A549 (cell line): ENCODE results near the gene VPS29. TPM values are rescaled to one million over a fixed set of nuclear protein-coding genes. Genes with fewer than 3 reads are reported as not detected.

Source experiments
- ATAC-seq, 2 experiments: fragments of 200-7000 bp in 1 of 2; fragments of >200 bp in 1 of 2; cut with Nextera tagmentation in 1 of 2; cut with Tn5 transposase in 1 of 2; 3 replicates each; pipeline versions ENCODE4 v1.8.0 to v1.9.1; 2018 to 2020; ENCODE audit warnings: mild to moderate bottlenecking in 1 of 2, moderate library complexity in 1 of 2
- CTCF ChIA-PET: fragments of 300-600 bp; sonication (Branson Sonifier 250); formaldehyde crosslinking; extraction: SDS; loops from one replicate; lab custom pipeline; 2021; ENCODE audit warnings: antibody characterized with exemption, inconsistent platforms; lab: Yijun Ruan, JAX
- POLR2A ChIA-PET: fragments of 350-600 bp; formaldehyde crosslinking; extraction: SDS; loops from one replicate; lab custom pipeline; 2021; ENCODE audit warnings: antibody characterized with exemption, inconsistent platforms; lab: Yijun Ruan, JAX
- DNase-seq, 2 experiments: peaks; one replicate each; pipeline versions ENCODE4 v3.0.0 to v3.0.0-alpha.2; 2011 to 2016; ENCODE audit warnings: low read depth in 1 of 2, low spot score in 1 of 2
- FAIRE-seq: peaks from 2 replicates; lab custom pipeline; 2011; peaks lifted over from hg19 to GRCh38; lab: Jason Lieb, UNC
- H3K27ac ChIP-seq, 2 experiments: fragments of >200 bp; sonication (Bioruptor Twin); formaldehyde crosslinking; 3 replicates each; pipeline ENCODE4 v1.5.1; 2016 to 2017
- H3K4me1 ChIP-seq: fragments of >200 bp; sonication (Bioruptor Twin); formaldehyde crosslinking; 3 replicates; pipeline ENCODE4 v1.6.1; 2016
- H3K4me2 ChIP-seq: fragments of >200 bp; sonication (Bioruptor Twin); formaldehyde crosslinking; 3 replicates; pipeline ENCODE4 v1.6.1; 2016
- H3K4me3 ChIP-seq: fragments of >200 bp; sonication (Bioruptor Twin); formaldehyde crosslinking; 3 replicates; pipeline ENCODE4 v1.5.1; 2016
- H3K9me3 ChIP-seq: fragments of >200 bp; sonication (Bioruptor Twin); formaldehyde crosslinking; 3 replicates; pipeline ENCODE4 v1.6.1; 2016
- BCL3 ChIP-seq: fragments of >200 bp; sonication (Bioruptor Twin); formaldehyde crosslinking; IDR thresholded peaks from 3 replicates; pipeline ENCODE4 v1.6.1; 2016
- BHLHE40 ChIP-seq: IDR thresholded peaks from 2 replicates; pipeline ENCODE4 v1.6.1; 2012; ENCODE audit warnings: low read depth, low read length, inconsistent platforms
- CEBPB ChIP-seq, 2 experiments: fragments of >200 bp in 1 of 2; sonication (Bioruptor Twin) in 1 of 2; formaldehyde crosslinking in 1 of 2; IDR thresholded peaks; 2 replicates each; pipeline ENCODE4 v1.6.1; 2012 to 2016
- CTCF ChIP-seq: fragments of >200 bp; sonication (Bioruptor Twin); formaldehyde crosslinking; IDR thresholded peaks from 3 replicates; pipeline ENCODE4 v1.5.1; 2016
- E2F6 ChIP-seq: IDR thresholded peaks from 2 replicates; pipeline ENCODE4 v1.6.1; 2012; ENCODE audit warnings: low read depth, borderline replicate concordance
- HES2 ChIP-seq: fragments of >200 bp; sonication (Bioruptor Twin); formaldehyde crosslinking; IDR thresholded peaks from 2 replicates; pipeline ENCODE4 v1.6.1; 2016
- HOXB13 ChIP-seq: fragments of 250-450 bp; sonication (Bioruptor Pico); IDR thresholded peaks from 2 replicates; pipeline ENCODE4 v1.5.0; 2020; ENCODE audit warnings: low read depth, mild to moderate bottlenecking, moderate library complexity
- JUN ChIP-seq, 2 experiments: fragments of >200 bp; sonication (Bioruptor Twin); formaldehyde crosslinking; IDR thresholded peaks; 2 replicates in 1 of 2; 3 replicates in 1 of 2; pipeline ENCODE4 v1.6.1; 2016 to 2017
- KDM5A ChIP-seq: fragments of 200-600 bp; sonication (generic); IDR thresholded peaks from 2 replicates; pipeline ENCODE4 v1.6.1; 2016; ENCODE audit warnings: antibody characterized with exemption, mild to moderate bottlenecking
- MAX ChIP-seq: IDR thresholded peaks from 2 replicates; pipeline ENCODE4 v1.6.1; 2012
- PHF8 ChIP-seq: fragments of 200-600 bp; sonication (generic); IDR thresholded peaks from 2 replicates; pipeline ENCODE4 v1.6.1; 2016; ENCODE audit warnings: low read depth, mild to moderate bottlenecking, antibody characterized with exemption, moderate library complexity, borderline replicate concordance
- POLR2A ChIP-seq: IDR thresholded peaks from 2 replicates; pipeline ENCODE4 v1.6.1; 2012; ENCODE audit warnings: mild to moderate bottlenecking, low read length
- RAD21 ChIP-seq, 2 experiments: fragments of >200 bp in 1 of 2; sonication (Bioruptor Twin) in 1 of 2; formaldehyde crosslinking in 1 of 2; IDR thresholded peaks in 1 of 2; conservative IDR thresholded peaks in 1 of 2; 2 replicates in 1 of 2; 3 replicates in 1 of 2; pipeline ENCODE4 v1.6.1; 2012 to 2018; ENCODE audit warnings: inconsistent platforms in 1 of 2
- REST ChIP-seq: fragments of 200-600 bp; sonication (generic); IDR thresholded peaks from 2 replicates; pipeline ENCODE4 v1.6.1; 2016; ENCODE audit warnings: antibody characterized with exemption, mild to moderate bottlenecking, moderate library complexity
- SMC3 ChIP-seq: fragments of >200 bp; sonication (Bioruptor Twin); formaldehyde crosslinking; IDR thresholded peaks from 3 replicates; pipeline ENCODE4 v1.6.1; 2018; ENCODE audit warnings: inconsistent platforms
- TFCP2L1 ChIP-seq: fragments of 250-450 bp; sonication (Bioruptor Pico); IDR thresholded peaks from 2 replicates; pipeline ENCODE4 v1.5.0; 2021; ENCODE audit warnings: mild to moderate bottlenecking
- USF2 ChIP-seq: fragments of 450-650 bp; IDR thresholded peaks from 2 replicates; pipeline ENCODE4 v1.6.1; 2014; ENCODE audit warnings: antibody characterized with exemption
- WGBS: methylation state at CpG from one replicate; pipeline ENCODE4 v1.1.6; 2017; ENCODE audit errors: missing lambda C conversion rate; 5-methylcytosine and 5-hydroxymethylcytosine counted together
- polyA plus RNA-seq, 4 experiments: library from polyadenylated mRNA; depleted of rRNA in 3 of 4; stranded (reverse); fragments of >200 nt; fragmentation: RNase III in 1 of 4; extraction: RNeasy Plus Mini Kit Qiagen cat#74134 plus additional on column Dnase treatment in 1 of 4; gene quantifications; 2 replicates in 3 of 4; 3 replicates in 1 of 4; pipeline ENCODE4 v1.2.3, GENCODE V29; 2011 to 2017

Gene VPS29
- polyA plus RNA-seq, 2 of the 4 experiments (the other 2 are of a cell fraction): 183 to 230 TPM

GRCh38 chr12:110449799-110450497 is 52.0 kb downstream of the VPS29 start, which contains the start of gene ARPC3:
TSS of gene ARPC3 (minus strand) at chr12:110450337. CDS start at chr12:110450260, 77 bp downstream.
- Histone ChIP-seq H3K9me3 (no peaks in the 10 kb centered on the region), H3K4me3 (peak within 1 kb of the TSS; percentile 73), H3K27ac (peak within 1 kb of the TSS; percentile 88 to 98), H3K4me1 (peaks cover 13% of the 10 kb centered on the region; the same call in 1 of the 3 replicates), H3K4me2 (peak within 1 kb of the TSS; percentile 76)
- no peak for FAIRE-seq
- peak; percentile 97 to 100 for ATAC-seq
- ChIA-PET POLR2A (interaction anchor here (0.6 to 2.4 kb wide), 8 partner anchors 9 to 397 kb away, joined by 3 to 29 read pairs (median 4); partner anchors contain the start of genes CCDC63, FAM216A, GPN3 and TCTN1), CTCF (interaction anchor here (0.6 to 12.5 kb wide), 58 partner anchors 9 to 1997 kb away, joined by 3 to 160 read pairs (median 4); partner anchors contain the start of genes ANAPC7, FAM216A and GPN3)
- peak; percentile 86 to 98 for DNase-seq
- under 1% methylated on average over 42 of the region's 51 CpGs for WGBS
- TF ChIP-seq BCL3: peak; percentile 68; the same call in 1 of the 3 replicates
- TF ChIP-seq TFCP2L1 (CRISPR knock-in tag): peak; percentile 73; the same call in 1 of the 2 replicates
- peak in 1 of 2 experiments; percentile 29; a peak in 1 of 4 replicates for TF ChIP-seq CEBPB (IDR thresholded peaks at IDR 0.05)
- no peak for TF ChIP-seq BHLHE40
- peak; percentile 84 to 89 for TF ChIP-seq RAD21 (conservative IDR thresholded peaks at IDR 0.05 in 1 of 2, IDR thresholded peaks at IDR 0.05 in 1 of 2)
- TF ChIP-seq HES2: no peak
- TF ChIP-seq SMC3: peak; percentile 59
- peak; percentile 88 for TF ChIP-seq MAX
- TF ChIP-seq CTCF: peak; percentile 73
- TF ChIP-seq HOXB13 (CRISPR knock-in tag): no peak
- TF ChIP-seq USF2: no peak
- TF ChIP-seq REST: 0 out of 2 replicates have a peak, but pooled peaks have one; percentile 28
- no peak; the same call in 1 of the 2 replicates for TF ChIP-seq E2F6
- peak; percentile 47 to 85; a peak in 4 of 5 replicates for TF ChIP-seq JUN (IDR thresholded peaks at IDR 0.05)
- peak; percentile 32; the same call in 1 of the 2 replicates for TF ChIP-seq KDM5A
- TF ChIP-seq POLR2A: peak; percentile 50; the same call in 1 of the 2 replicates
- TF ChIP-seq PHF8: peak; percentile 64
